WTC11 (cell line): ENCODE results near the gene CTXN1. TPM values are rescaled to one million over a fixed set of nuclear protein-coding genes. Genes with fewer than 3 reads are reported as not detected.

ENCODE experiments used
- AFF4 ChIP-seq: sonication (generic); formaldehyde crosslinking; IDR thresholded peaks from 2 replicates; pipeline ENCODE4 v1.8.1; 2023; ENCODE audit warnings: mild to moderate bottlenecking, missing genetic modification reagents, borderline replicate concordance
- ELF4 ChIP-seq: sonication (generic); formaldehyde crosslinking; IDR thresholded peaks from 2 replicates; pipeline ENCODE4 v1.8.1; 2022; ENCODE audit warnings: low read depth, mild to moderate bottlenecking, moderate library complexity, missing genetic modification reagents
- MXD4 ChIP-seq: fragments of 250-450 bp; sonication (Bioruptor Pico); IDR thresholded peaks from 2 replicates; pipeline ENCODE4 v1.8.0; 2021; ENCODE audit warnings: mild to moderate bottlenecking, moderate library complexity, borderline replicate concordance
- NR1H2 ChIP-seq: sonication (generic); formaldehyde crosslinking; IDR thresholded peaks from 2 replicates; pipeline ENCODE4 v1.9.0; 2021; ENCODE audit warnings: mild to moderate bottlenecking, moderate library complexity, missing genetic modification reagents
- NR3C1 ChIP-seq: sonication (generic); formaldehyde crosslinking; conservative IDR thresholded peaks from 2 replicates; pipeline ENCODE4 v1.8.1; 2023; ENCODE audit warnings: low read depth, mild to moderate bottlenecking, missing genetic modification reagents
- PRRX2 ChIP-seq: fragments of 250-450 bp; sonication (Bioruptor Pico); IDR thresholded peaks from 2 replicates; pipeline ENCODE4 v1.8.0; 2021; ENCODE audit warnings: mild to moderate bottlenecking
- SMAD4 ChIP-seq: sonication (generic); formaldehyde crosslinking; IDR thresholded peaks from 2 replicates; pipeline ENCODE4 v1.8.0; 2022; ENCODE audit warnings: mild to moderate bottlenecking, missing genetic modification reagents
- TEAD4 ChIP-seq: sonication (generic); formaldehyde crosslinking; IDR thresholded peaks from 2 replicates; pipeline ENCODE4 v1.8.0; 2022; ENCODE audit warnings: mild to moderate bottlenecking, missing genetic modification reagents
- USF2 ChIP-seq: sonication (generic); formaldehyde crosslinking; IDR thresholded peaks from 2 replicates; pipeline ENCODE4 v1.8.1; 2023; ENCODE audit warnings: mild to moderate bottlenecking, missing genetic modification reagents, moderate library complexity
- ZBTB21 ChIP-seq: sonication (generic); formaldehyde crosslinking; IDR thresholded peaks from 2 replicates; pipeline ENCODE4 v1.8.1; 2023; ENCODE audit warnings: mild to moderate bottlenecking, missing genetic modification reagents, borderline replicate concordance
- ZNF232 ChIP-seq: sonication (generic); formaldehyde crosslinking; IDR thresholded peaks from 2 replicates; pipeline ENCODE4 v1.8.0; 2022; ENCODE audit warnings: mild to moderate bottlenecking, missing genetic modification reagents
- ZNF317 ChIP-seq: sonication (generic); formaldehyde crosslinking; IDR thresholded peaks from 2 replicates; pipeline ENCODE4 v1.8.1; 2023; ENCODE audit warnings: low read depth, mild to moderate bottlenecking, moderate library complexity, missing genetic modification reagents, borderline replicate concordance
- total RNA-seq: library from RNA; stranded (reverse); gene quantifications from 3 replicates; pipeline ENCODE4 v1.2.3, GENCODE V29; 2021
- TF ChIP-seq, protein P1 (sequence below): sonication (generic); formaldehyde crosslinking; IDR thresholded peaks from 2 replicates; pipeline ENCODE4 v1.8.1; 2023; ENCODE audit warnings: mild to moderate bottlenecking, missing genetic modification reagents
- TF ChIP-seq, protein P2 (sequence below): fragments of 250-450 bp; sonication (Bioruptor Pico); IDR thresholded peaks from 2 replicates; pipeline ENCODE4 v1.9.0; 2021; ENCODE audit warnings: mild to moderate bottlenecking, borderline replicate concordance
- TF ChIP-seq, protein P3 (sequence below): sonication (generic); formaldehyde crosslinking; IDR thresholded peaks from 2 replicates; pipeline ENCODE4 v1.8.0; 2022; ENCODE audit warnings: mild to moderate bottlenecking, missing genetic modification reagents
- TF ChIP-seq, protein P4 (sequence below): fragments of 250-450 bp; sonication (Bioruptor Pico); IDR thresholded peaks from 2 replicates; pipeline ENCODE4 v1.8.0; 2021; ENCODE audit warnings: mild to moderate bottlenecking
- TF ChIP-seq, protein P5 (sequence below): sonication (generic); formaldehyde crosslinking; IDR thresholded peaks from 2 replicates; pipeline ENCODE4 v1.8.1; 2023; ENCODE audit warnings: mild to moderate bottlenecking, missing genetic modification reagents
- TF ChIP-seq, protein P6 (sequence below): sonication (generic); formaldehyde crosslinking; conservative IDR thresholded peaks from 2 replicates; pipeline ENCODE4 v1.8.1; 2023; ENCODE audit warnings: mild to moderate bottlenecking, low read depth, missing genetic modification reagents, moderate library complexity

Gene CTXN1
- total RNA-seq, 1 experiment from 2014 or later: 48.2 TPM

DNA sequence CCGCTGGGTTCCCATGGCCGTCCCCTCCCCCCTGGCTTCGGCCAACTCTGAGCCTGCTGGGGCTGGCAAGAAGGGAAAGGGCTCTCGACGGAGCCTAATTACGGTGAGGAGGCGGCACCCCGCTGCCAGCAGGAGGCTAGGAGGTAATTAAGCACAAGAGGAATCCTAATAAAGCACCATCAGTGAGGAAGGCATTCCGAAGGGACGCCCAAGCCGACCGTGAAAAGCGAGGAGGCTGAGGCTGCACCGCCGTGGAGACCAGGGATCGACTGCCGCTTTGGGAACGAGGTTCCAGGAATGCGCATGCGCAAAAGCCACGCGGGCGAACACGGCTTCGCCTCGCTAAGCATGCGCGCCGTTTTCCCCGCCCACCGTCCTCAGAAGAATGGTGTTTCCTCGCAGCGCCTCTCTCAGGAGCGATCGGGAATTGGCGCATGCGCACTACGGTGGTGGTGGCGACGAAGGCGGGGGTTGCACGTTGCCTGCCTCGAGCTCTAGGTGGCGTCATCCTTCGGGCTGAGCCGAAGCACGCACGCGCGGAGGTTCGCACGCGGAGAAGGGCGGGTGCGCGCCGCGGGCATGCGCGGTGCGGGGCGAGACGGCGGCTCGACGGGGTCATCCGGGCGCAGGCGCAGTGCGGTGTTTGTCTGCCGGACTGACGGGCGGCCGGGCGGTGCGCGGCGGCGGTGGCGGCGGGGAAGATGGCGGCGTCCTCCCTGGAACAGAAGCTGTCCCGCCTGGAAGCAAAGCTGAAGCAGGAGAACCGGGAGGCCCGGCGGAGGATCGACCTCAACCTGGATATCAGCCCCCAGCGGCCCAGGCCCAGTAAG is 22.5 kb downstream of the CTXN1 start, which contains the start of gene MAP2K7 (continued):
- TF ChIP-seq, protein P1, sequence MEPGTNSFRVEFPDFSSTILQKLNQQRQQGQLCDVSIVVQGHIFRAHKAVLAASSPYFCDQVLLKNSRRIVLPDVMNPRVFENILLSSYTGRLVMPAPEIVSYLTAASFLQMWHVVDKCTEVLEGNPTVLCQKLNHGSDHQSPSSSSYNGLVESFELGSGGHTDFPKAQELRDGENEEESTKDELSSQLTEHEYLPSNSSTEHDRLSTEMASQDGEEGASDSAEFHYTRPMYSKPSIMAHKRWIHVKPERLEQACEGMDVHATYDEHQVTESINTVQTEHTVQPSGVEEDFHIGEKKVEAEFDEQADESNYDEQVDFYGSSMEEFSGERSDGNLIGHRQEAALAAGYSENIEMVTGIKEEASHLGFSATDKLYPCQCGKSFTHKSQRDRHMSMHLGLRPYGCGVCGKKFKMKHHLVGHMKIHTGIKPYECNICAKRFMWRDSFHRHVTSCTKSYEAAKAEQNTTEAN: no peak
- TF ChIP-seq, protein P2, sequence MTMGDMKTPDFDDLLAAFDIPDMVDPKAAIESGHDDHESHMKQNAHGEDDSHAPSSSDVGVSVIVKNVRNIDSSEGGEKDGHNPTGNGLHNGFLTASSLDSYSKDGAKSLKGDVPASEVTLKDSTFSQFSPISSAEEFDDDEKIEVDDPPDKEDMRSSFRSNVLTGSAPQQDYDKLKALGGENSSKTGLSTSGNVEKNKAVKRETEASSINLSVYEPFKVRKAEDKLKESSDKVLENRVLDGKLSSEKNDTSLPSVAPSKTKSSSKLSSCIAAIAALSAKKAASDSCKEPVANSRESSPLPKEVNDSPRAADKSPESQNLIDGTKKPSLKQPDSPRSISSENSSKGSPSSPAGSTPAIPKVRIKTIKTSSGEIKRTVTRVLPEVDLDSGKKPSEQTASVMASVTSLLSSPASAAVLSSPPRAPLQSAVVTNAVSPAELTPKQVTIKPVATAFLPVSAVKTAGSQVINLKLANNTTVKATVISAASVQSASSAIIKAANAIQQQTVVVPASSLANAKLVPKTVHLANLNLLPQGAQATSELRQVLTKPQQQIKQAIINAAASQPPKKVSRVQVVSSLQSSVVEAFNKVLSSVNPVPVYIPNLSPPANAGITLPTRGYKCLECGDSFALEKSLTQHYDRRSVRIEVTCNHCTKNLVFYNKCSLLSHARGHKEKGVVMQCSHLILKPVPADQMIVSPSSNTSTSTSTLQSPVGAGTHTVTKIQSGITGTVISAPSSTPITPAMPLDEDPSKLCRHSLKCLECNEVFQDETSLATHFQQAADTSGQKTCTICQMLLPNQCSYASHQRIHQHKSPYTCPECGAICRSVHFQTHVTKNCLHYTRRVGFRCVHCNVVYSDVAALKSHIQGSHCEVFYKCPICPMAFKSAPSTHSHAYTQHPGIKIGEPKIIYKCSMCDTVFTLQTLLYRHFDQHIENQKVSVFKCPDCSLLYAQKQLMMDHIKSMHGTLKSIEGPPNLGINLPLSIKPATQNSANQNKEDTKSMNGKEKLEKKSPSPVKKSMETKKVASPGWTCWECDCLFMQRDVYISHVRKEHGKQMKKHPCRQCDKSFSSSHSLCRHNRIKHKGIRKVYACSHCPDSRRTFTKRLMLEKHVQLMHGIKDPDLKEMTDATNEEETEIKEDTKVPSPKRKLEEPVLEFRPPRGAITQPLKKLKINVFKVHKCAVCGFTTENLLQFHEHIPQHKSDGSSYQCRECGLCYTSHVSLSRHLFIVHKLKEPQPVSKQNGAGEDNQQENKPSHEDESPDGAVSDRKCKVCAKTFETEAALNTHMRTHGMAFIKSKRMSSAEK (CRISPR knock-in tag): no peak
- TF ChIP-seq ZNF317 (CRISPR knock-in tag): no peak
- TF ChIP-seq TEAD4 (CRISPR knock-in tag): no peak
- TF ChIP-seq SMAD4 (CRISPR knock-in tag): no peak
- TF ChIP-seq, protein P3, sequence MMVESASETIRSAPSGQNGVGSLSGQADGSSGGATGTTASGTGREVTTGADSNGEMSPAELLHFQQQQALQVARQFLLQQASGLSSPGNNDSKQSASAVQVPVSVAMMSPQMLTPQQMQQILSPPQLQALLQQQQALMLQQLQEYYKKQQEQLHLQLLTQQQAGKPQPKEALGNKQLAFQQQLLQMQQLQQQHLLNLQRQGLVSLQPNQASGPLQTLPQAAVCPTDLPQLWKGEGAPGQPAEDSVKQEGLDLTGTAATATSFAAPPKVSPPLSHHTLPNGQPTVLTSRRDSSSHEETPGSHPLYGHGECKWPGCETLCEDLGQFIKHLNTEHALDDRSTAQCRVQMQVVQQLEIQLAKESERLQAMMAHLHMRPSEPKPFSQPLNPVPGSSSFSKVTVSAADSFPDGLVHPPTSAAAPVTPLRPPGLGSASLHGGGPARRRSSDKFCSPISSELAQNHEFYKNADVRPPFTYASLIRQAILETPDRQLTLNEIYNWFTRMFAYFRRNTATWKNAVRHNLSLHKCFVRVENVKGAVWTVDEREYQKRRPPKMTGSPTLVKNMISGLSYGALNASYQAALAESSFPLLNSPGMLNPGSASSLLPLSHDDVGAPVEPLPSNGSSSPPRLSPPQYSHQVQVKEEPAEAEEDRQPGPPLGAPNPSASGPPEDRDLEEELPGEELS: peak; percentile 92; the same call in 1 of the 2 replicates
- TF ChIP-seq, protein P4, sequence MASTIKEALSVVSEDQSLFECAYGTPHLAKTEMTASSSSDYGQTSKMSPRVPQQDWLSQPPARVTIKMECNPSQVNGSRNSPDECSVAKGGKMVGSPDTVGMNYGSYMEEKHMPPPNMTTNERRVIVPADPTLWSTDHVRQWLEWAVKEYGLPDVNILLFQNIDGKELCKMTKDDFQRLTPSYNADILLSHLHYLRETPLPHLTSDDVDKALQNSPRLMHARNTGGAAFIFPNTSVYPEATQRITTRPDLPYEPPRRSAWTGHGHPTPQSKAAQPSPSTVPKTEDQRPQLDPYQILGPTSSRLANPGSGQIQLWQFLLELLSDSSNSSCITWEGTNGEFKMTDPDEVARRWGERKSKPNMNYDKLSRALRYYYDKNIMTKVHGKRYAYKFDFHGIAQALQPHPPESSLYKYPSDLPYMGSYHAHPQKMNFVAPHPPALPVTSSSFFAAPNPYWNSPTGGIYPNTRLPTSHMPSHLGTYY (CRISPR knock-in tag): no peak
- TF ChIP-seq, protein P5, sequence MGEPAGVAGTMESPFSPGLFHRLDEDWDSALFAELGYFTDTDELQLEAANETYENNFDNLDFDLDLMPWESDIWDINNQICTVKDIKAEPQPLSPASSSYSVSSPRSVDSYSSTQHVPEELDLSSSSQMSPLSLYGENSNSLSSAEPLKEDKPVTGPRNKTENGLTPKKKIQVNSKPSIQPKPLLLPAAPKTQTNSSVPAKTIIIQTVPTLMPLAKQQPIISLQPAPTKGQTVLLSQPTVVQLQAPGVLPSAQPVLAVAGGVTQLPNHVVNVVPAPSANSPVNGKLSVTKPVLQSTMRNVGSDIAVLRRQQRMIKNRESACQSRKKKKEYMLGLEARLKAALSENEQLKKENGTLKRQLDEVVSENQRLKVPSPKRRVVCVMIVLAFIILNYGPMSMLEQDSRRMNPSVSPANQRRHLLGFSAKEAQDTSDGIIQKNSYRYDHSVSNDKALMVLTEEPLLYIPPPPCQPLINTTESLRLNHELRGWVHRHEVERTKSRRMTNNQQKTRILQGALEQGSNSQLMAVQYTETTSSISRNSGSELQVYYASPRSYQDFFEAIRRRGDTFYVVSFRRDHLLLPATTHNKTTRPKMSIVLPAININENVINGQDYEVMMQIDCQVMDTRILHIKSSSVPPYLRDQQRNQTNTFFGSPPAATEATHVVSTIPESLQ (CRISPR knock-in tag): no peak
- no peak; the same call in 1 of the 2 replicates for TF ChIP-seq ZBTB21
- no peak for TF ChIP-seq AFF4 (CRISPR knock-in tag)
- no peak for TF ChIP-seq NR3C1 (CRISPR knock-in tag)
- TF ChIP-seq, protein P6, sequence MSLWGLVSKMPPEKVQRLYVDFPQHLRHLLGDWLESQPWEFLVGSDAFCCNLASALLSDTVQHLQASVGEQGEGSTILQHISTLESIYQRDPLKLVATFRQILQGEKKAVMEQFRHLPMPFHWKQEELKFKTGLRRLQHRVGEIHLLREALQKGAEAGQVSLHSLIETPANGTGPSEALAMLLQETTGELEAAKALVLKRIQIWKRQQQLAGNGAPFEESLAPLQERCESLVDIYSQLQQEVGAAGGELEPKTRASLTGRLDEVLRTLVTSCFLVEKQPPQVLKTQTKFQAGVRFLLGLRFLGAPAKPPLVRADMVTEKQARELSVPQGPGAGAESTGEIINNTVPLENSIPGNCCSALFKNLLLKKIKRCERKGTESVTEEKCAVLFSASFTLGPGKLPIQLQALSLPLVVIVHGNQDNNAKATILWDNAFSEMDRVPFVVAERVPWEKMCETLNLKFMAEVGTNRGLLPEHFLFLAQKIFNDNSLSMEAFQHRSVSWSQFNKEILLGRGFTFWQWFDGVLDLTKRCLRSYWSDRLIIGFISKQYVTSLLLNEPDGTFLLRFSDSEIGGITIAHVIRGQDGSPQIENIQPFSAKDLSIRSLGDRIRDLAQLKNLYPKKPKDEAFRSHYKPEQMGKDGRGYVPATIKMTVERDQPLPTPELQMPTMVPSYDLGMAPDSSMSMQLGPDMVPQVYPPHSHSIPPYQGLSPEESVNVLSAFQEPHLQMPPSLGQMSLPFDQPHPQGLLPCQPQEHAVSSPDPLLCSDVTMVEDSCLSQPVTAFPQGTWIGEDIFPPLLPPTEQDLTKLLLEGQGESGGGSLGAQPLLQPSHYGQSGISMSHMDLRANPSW: no peak
- TF ChIP-seq MXD4 (CRISPR knock-in tag): no peak
- no peak for TF ChIP-seq NR1H2 (CRISPR knock-in tag)
- no peak for TF ChIP-seq ELF4 (CRISPR knock-in tag)
- TF ChIP-seq USF2 (CRISPR knock-in tag): peak; percentile 40; the same call in 1 of the 2 replicates
- TF ChIP-seq PRRX2 (CRISPR knock-in tag): no peak
- peak; percentile 96; the same call in 1 of the 2 replicates for TF ChIP-seq ZNF232 (CRISPR knock-in tag)
